GM18511 (cell line): ENCODE measurements around the gene NBAS.
"Not testable (repeated sequence)": the region's sequence is repeated elsewhere in the genome, so short reads cannot be mapped to it uniquely, and the experiment has no call there.

Experiments used
- ATAC-seq: cut with Tn5 transposase; IDR thresholded peaks from one replicate; pipeline ENCODE4 v1.9.1; 2021; ENCODE audit warnings: mild to moderate bottlenecking, moderate library complexity; ENCODE audit not compliant: unreplicated experiment

The NBAS gene

GRCh38 chr2:15429032-15429431 is 132.1 kb downstream of the NBAS start:
- ATAC-seq = no peak

- no peak for ATAC-seq
Measured at GRCh38 chr2:15427987-15428386, 133.1 kb downstream of the NBAS start.

- no peak for ATAC-seq
Measured at GRCh38 chr2:15426606-15427005, 134.5 kb downstream of the NBAS start.

DNA sequence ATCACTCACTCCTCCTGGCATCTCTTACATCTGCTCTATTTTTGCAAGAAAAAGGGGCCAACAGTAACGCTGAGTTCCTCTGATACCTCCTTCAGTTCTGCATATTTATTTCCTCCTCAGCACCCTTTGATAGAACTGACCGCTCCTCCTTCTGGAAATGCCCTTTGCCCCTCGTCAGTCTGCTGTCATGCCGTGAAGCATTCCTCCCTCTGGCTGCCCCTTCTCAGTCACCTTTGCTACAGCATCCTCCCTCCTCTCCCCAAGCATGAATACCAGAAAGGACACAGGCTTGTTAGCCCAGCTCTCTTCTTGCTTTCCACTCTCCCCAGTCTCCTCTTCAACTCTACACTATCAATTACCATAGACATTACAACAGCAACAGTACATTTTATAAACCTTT is 135.4 kb downstream of the NBAS start:
- ATAC-seq = no peak

GRCh38 chr2:15421753-15422152 is 139.4 kb downstream of the NBAS start:
- no peak for ATAC-seq

DNA sequence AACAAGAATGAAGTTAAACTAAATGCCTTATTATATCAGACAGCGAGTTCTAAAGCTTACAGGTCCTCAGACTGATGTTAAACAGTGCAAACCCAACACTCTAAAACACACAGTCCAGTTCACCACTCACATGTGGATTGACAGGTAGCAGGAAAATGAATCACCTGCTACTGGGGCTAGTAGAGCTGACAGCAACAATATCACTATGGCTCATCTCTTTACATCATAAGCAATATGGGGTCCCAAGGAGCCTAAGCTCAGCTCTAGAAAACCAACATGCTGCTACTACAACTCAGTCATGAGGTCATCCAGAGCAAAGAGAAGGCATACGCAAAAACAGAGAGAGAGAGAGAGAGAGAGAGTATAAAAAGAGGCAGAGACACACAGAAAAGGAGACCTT is 145.4 kb downstream of the NBAS start:
- no peak for ATAC-seq

DNA sequence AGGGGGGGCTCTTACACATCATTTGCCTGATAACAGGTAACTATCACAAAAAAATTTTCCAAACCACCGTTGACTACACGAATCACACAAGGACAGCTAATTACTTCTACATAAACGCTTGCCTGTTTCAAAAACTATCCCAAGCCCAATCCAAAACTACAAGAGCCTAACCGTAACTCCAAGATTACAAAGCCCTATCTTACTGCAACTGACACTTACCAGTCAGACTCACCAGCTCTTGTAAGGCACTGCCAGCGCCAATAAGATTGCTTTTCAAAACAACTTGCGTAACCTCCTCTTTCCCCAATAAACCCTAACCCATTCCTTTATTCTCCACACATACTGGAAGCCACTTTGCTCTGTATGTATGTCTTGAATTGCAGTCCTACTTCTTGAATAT is 148.4 kb downstream of the NBAS start:
- ATAC-seq = no peak

DNA sequence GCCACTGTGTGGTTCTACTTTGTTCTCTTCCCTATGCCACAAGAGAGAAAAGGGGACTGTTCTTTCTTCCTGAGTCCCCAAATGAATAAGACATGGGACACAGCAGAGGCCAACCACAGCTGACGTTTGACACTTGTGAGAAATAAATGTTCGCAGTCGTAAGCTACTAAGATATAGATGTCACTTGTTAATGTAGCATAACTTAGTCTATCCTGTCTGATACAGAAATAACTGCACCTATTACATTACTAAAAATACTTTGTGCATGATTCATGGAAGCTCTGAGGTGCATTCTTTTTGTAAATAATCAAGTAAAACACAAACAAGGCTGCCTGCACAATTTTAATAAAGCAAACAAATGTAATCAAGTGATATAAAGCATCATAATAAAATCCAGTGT is 148.8 kb downstream of the NBAS start:
- ATAC-seq = no peak

DNA sequence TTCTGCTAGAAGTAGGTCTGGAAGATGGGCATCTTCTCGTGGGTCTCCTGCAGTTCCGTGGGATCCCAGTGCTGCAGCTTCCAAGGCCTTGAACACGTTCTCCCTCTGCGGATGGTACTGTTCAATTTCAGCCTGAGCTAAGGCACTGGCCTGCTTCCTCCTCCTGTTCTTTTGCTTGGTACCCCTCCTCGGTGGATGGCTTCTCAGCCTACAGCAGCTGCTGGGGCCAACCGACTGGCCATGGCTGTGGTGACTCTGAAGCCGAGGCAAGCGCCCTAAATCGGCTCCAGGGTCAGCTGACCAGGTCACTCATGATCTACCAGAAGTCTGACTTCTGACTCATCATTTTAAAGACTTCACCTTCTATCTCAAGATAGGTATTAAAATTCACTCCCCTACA is 150.2 kb downstream of the NBAS start:
- ATAC-seq = no peak

- no peak for ATAC-seq
Measured at GRCh38 chr2:15408759-15409158, 152.4 kb downstream of the NBAS start.

DNA sequence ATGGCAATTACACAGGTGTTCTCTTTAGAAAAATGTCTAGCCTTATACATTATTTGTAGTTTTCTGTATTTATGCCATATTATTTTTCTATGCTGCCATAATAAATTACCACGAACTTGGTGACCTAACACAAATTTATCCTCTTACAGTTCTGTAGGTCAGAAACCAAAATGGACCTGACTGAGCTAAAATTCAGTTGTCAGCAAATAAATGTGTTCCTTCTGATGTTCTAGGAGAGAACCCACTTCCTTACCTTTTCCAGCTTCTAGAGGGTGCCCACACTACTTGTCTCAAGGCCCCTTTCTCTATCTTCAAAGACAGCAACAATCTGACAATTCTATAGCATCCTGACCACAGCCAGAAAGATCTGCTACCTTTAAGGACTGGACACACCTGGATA is 153.5 kb downstream of the NBAS start:
- no peak for ATAC-seq

- not testable (repeated sequence) for ATAC-seq
Measured at GRCh38 chr2:15404511-15404910, 156.6 kb downstream of the NBAS start.

DNA sequence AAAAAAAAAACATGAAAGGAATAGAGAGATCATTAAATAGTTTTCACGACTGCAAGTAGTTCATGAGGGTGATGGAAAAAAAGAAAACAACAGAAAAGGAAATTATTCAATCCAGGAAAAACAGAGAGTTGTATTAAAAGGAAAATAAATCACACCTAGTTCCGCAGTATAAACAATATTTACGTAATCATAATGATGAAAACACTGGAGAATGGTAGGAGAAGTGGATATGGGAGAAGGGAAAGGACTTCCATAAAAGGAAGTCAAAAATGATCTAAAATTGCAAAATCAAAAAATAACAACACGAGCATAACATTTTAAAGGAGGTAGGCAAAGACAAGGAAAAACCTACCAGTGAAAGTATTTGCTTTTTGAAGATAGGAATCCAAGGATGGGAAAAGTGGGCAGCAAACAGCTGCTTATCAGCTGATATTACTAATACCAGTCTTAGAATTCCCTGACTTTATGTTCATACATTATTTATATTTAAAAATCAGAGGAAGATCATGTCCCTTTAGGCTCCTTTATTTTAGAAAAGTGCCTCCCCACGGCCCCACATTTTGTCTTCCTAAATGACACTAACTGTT is 160.8 kb downstream of the NBAS start:
- no peak for ATAC-seq

DNA sequence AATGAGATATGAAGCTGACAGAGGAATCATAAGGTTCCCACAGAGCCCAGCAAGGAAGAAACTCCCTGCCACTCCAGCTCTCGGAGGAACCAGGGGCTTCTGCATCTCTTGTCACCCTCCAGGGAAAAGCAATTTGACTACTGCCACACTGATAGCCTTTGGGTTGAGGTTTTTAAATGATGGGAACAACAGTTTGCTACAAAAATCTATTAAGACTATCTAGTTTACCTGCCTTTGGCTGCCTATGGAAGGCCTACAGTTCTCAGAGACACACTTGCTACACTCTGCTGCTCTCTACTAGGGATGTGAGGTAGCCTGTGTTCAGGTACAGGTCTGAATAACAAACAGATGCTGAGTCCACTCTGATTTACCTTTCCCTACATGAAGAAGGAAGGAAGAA is 161.9 kb downstream of the NBAS start:
- ATAC-seq = no peak

- no peak for ATAC-seq
Measured at GRCh38 chr2:15391751-15392150, 169.4 kb downstream of the NBAS start.

DNA sequence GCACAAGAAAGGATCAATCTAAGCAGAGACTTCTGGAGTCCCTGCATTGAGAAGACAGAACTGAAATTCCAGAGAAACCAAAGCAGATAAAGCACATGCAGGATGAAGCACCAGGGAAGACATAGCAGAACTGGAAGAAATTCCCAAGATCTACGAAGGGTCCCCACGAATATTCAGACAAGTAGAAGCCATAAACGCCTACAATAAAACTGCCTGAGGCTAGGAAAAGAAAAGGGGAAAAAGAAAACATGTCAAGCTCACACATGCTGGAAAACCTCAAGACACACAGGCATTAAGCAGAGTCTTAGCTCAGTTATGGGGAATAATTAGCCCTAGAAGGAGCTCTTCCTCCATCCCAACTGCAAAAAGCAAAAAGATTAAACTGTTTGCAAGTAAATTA is 171.2 kb downstream of the NBAS start:
- ATAC-seq = no peak

DNA sequence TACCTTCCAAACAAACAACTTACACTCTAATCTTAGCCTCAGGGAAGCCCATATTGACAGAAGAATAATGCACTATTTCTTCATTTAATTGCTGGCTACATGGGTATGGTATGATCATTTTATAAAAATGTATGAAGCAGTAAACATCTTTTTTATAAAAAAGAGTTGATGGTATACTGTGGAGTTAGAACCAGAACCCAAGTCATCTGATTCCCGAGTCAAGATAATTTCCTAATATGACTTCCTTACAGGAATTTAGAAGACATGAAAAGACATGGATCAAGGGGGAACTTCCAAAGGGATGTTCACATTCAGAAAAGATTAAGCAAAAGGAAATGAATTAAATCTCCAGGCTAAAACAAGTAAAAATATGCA is 171.8 kb downstream of the NBAS start:
- ATAC-seq = no peak

DNA sequence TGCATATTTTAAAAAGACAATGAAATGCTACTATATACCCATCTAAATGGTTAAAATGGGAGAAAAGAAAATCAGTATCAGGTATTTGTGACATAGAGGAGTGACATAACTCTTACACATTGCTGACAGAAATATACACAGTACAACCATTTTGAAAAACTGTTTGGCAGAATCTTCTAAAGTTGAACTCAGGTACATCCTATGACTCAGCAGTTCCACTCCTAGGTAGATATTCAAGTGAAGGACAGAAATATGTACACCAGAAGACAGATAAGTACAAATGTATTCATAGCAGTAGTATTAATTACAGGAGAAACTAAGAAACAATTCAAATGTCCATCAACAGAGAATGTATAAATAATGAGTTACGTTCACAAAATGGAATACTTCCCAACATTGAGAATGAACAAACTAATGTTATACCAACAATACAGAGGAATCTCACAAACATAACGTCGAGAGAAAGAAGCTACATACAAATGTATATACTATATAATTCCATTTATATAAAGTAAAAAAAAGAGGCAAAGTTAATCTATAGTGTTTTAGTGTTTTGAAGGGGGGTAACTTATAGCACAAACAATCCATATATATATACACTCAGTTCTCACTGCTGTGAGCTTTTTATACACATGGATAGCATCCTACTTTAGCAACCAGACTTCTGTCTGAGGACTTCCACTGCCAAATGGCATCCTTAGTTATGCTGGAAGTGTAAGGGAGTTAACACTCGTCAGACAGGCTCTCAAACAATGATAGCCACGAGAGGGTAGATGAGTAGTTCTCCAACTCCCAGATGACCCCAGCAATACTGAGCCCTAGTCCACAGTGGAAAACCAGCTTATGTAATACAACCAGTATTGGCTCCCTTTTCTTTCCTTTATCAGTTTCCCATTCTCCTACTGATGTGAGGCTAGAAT is 172.5 kb downstream of the NBAS start:
- no peak for ATAC-seq

DNA sequence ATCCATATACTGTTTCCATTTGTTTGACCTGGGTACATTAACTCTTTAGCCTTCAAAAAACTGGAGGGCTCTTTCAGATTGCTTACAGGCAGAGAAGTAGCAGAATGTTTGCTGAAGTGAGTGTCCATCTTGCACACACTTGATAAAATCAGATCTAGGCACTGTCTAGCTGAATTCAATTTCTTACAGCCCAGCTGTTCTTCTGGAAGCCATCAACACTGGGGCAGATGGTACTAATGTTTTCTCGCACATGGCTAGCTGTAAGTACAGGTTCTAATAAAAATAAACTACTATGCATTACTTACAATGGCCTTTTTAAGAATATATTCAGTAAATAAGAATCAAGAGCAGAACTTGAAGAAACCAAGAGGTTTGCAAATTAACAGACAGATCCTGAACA is 175.9 kb downstream of the NBAS start:
- no peak for ATAC-seq

DNA sequence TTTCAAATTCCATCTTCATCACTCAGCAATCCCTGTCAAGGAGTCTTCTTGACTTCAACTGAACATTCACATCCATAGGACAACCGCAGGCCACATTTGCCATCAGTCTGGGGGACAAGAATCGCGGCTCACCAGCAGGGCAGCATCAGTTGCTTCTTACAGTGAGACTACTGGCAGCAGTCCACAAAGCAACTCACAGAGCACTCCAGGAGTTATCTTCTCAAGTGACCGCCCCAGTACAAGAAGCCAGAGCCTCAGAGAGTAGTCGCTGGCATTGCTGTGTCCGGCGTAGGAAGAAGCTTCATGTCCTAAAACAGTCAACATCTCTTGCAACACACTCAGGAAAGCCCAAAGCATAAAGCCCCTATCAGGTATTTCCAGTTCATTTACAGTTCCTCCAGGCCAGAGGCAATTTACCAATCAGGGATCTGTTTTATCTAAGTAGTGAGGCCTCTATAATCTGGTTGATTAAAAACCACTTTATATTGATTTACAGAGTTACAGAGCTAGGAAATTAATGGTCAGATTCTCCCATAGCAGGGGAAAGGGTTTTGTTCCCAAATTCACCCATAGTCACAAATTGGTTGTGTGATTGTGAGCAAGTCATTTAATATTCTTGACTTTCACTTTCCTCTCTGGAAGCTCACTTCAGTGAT is 177.3 kb downstream of the NBAS start:
- ATAC-seq = no peak

GRCh38 chr2:15378148-15378908 is 182.8 kb downstream of the NBAS start:
- peak; percentile 91 for ATAC-seq
